GM12878 (cell line): ENCODE measurements around the gene ZNF248.

Experiments used
- CHD4 ChIP-seq: fragments of 200-600 bp; sonication (generic); IDR thresholded peaks from 2 replicates; pipeline ENCODE4 v1.6.1; 2016; ENCODE audit warnings: mild to moderate bottlenecking
- EZH2 ChIP-seq: IDR thresholded peaks from 2 replicates; pipeline ENCODE4 v1.6.1; 2012; ENCODE audit warnings: low read depth, mild to moderate bottlenecking, control low read depth, inconsistent platforms, low read length, borderline replicate concordance; ENCODE audit not compliant: control insufficient read depth
- FOS ChIP-seq: IDR thresholded peaks from 3 replicates; pipeline ENCODE4 v1.6.1; 2011; ENCODE audit warnings: borderline replicate concordance; ENCODE audit not compliant: insufficient read length; ENCODE audit errors: extremely low read depth
- NRF1 ChIP-seq: conservative IDR thresholded peaks from 2 replicates; pipeline ENCODE4 v1.6.1; 2011; ENCODE audit warnings: mild to moderate bottlenecking, low read depth, low read length, improper control_type of control experiment
- POLR2A ChIP-seq: IDR thresholded peaks from 2 replicates; pipeline ENCODE4 v1.6.1; 2011; ENCODE audit warnings: low read depth, mild to moderate bottlenecking, low read length
- TCF12 ChIP-seq: IDR thresholded peaks from 2 replicates; pipeline ENCODE4 v1.6.1; 2011; ENCODE audit warnings: low read depth, mild to moderate bottlenecking, low read length
- TCF3 ChIP-seq: IDR thresholded peaks from 2 replicates; pipeline ENCODE4 v1.6.1; 2012; ENCODE audit warnings: low read depth, mild to moderate bottlenecking, low read length, borderline replicate concordance; ENCODE audit not compliant: insufficient read depth
- TF ChIP-seq, protein P1 (sequence below), 3 experiments: IDR thresholded peaks in 2 of 3; conservative IDR thresholded peaks in 1 of 3; 2 replicates each; pipeline ENCODE4 v1.5.1; 2011; ENCODE audit warnings: low read depth in 3 of 3, low read length in 3 of 3, mild to moderate bottlenecking in 3 of 3, control low read depth in 2 of 3, moderate library complexity in 2 of 3, inconsistent platforms in 1 of 3, mixed read lengths in 1 of 3; ENCODE audit not compliant: control insufficient read depth in 2 of 3, insufficient read depth in 1 of 3; ENCODE audit errors: extremely low read depth in 1 of 3

- TF ChIP-seq TCF3 (no peak), CHD4 (no peak), NRF1 (no peak), EZH2 (no peak), TCF12 (no peak), POLR2A (no peak), FOS (no peak)
- TF ChIP-seq, protein P1, sequence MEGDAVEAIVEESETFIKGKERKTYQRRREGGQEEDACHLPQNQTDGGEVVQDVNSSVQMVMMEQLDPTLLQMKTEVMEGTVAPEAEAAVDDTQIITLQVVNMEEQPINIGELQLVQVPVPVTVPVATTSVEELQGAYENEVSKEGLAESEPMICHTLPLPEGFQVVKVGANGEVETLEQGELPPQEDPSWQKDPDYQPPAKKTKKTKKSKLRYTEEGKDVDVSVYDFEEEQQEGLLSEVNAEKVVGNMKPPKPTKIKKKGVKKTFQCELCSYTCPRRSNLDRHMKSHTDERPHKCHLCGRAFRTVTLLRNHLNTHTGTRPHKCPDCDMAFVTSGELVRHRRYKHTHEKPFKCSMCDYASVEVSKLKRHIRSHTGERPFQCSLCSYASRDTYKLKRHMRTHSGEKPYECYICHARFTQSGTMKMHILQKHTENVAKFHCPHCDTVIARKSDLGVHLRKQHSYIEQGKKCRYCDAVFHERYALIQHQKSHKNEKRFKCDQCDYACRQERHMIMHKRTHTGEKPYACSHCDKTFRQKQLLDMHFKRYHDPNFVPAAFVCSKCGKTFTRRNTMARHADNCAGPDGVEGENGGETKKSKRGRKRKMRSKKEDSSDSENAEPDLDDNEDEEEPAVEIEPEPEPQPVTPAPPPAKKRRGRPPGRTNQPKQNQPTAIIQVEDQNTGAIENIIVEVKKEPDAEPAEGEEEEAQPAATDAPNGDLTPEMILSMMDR (IDR thresholded peaks at IDR 0.05 in 2 of 3, conservative IDR thresholded peaks at IDR 0.05 in 1 of 3; ENCODE audit: control insufficient read depth in 2 of 3, extremely low read depth in 1 of 3, insufficient read depth in 1 of 3, low read depth in 3 of 3, low read length in 3 of 3): no peak
Measured at GRCh38 chr10:37734971-37735370, 122.4 kb downstream of the ZNF248 start.
